K562 (cell line): ENCODE measurements around the gene GLTP. TPM values are rescaled to one million over a fixed set of nuclear protein-coding genes. Genes with fewer than 3 reads are reported as not detected.
A peak's percentile ranks its signal among the peaks of the same experiment; 100 is the strongest.

Experiments
- ATF6 ChIP-seq: sonication (generic); formaldehyde crosslinking; IDR thresholded peaks from 2 replicates; pipeline ENCODE4 v1.4.0; 2020; ENCODE audit warnings: mild to moderate bottlenecking, missing genetic modification reagents
- ELF2 ChIP-seq: fragments of 250-450 bp; sonication (Bioruptor Pico); IDR thresholded peaks from 2 replicates; pipeline ENCODE4 v1.5.0; 2021; ENCODE audit warnings: mild to moderate bottlenecking
- HDGF ChIP-seq: fragments of 450-650 bp; IDR thresholded peaks from 2 replicates; pipeline ENCODE4 v1.6.1; 2016
- MCM7 ChIP-seq, 2 experiments: fragments of 450-650 bp; IDR thresholded peaks; 2 replicates each; pipeline ENCODE4 v1.6.1; 2016 to 2018
- NFYB ChIP-seq: IDR thresholded peaks from 2 replicates; pipeline ENCODE4 v1.6.1; 2011; ENCODE audit warnings: mild to moderate bottlenecking, moderate library complexity; ENCODE audit not compliant: insufficient read length; ENCODE audit errors: extremely low read depth
- NONO ChIP-seq, 2 experiments: fragments of 200-400 bp in 1 of 2; fragments of 450-650 bp in 1 of 2; formaldehyde crosslinking in 1 of 2; IDR thresholded peaks; 2 replicates each; pipeline ENCODE4 v1.6.1; 2017; ENCODE audit warnings: low read depth in 2 of 2, mild to moderate bottlenecking in 2 of 2, moderate library complexity in 2 of 2, low read length in 1 of 2
- RCOR1 ChIP-seq, 2 experiments: IDR thresholded peaks; 2 replicates each; pipeline ENCODE4 v1.6.1; 2012; ENCODE audit warnings: low read depth in 2 of 2, low read length in 2 of 2, borderline replicate concordance in 1 of 2, improper control_type of control experiment in 1 of 2
- RFX5 ChIP-seq: IDR thresholded peaks from 2 replicates; pipeline ENCODE4 v1.6.1; 2011; ENCODE audit warnings: low read depth, mild to moderate bottlenecking, improper control_type of control experiment, low read length
- TOE1 ChIP-seq, 2 experiments: fragments of 450-650 bp in 1 of 2; sonication (generic) in 1 of 2; formaldehyde crosslinking in 1 of 2; IDR thresholded peaks; 2 replicates each; pipeline versions ENCODE4 v1.7.1 to v1.8.0; 2016 to 2022; ENCODE audit warnings: borderline replicate concordance in 2 of 2, mild to moderate bottlenecking in 2 of 2, antibody characterized with exemption in 1 of 2, inconsistent platforms in 1 of 2, low read depth in 1 of 2, missing genetic modification reagents in 1 of 2, moderate library complexity in 1 of 2
- ZBTB17 ChIP-seq: fragments of 450-650 bp; formaldehyde crosslinking; IDR thresholded peaks from 2 replicates; pipeline ENCODE4 v1.4.0; 2020; ENCODE audit warnings: mild to moderate bottlenecking
- ZFP36 ChIP-seq: fragments of 150-350 bp; IDR thresholded peaks from 2 replicates; pipeline ENCODE4 v1.6.1; 2018; ENCODE audit warnings: low read length, low read depth; ENCODE audit not compliant: partially characterized antibody
- ZNF124 ChIP-seq: sonication (generic); formaldehyde crosslinking; IDR thresholded peaks from 2 replicates; pipeline ENCODE4 v1.8.1; 2022; ENCODE audit warnings: missing genetic modification reagents
- ZNF197 ChIP-seq: fragments of 200-800 bp; sonication (Bioruptor generic); IDR thresholded peaks from 2 replicates; pipeline ENCODE4 v1.6.1; 2016; ENCODE audit warnings: low read depth, missing genetic modification characterization, missing compliant biosample characterization
- ZNF232 ChIP-seq: sonication (generic); formaldehyde crosslinking; IDR thresholded peaks from 2 replicates; pipeline ENCODE4 v1.8.0; 2022; ENCODE audit warnings: mild to moderate bottlenecking, missing genetic modification reagents
- ZNF316 ChIP-seq: fragments of 450-650 bp; IDR thresholded peaks from 2 replicates; pipeline ENCODE4 v1.6.1; 2016
- ZSCAN32 ChIP-seq: fragments of 450-650 bp; formaldehyde crosslinking; IDR thresholded peaks from 2 replicates; pipeline ENCODE4 v1.4.0; 2020; ENCODE audit warnings: mild to moderate bottlenecking, moderate library complexity
- polyA plus RNA-seq, 8 experiments: library from polyadenylated mRNA; depleted of rRNA in 4 of 8; stranded (reverse) in 5 of 8; unstranded in 3 of 8; fragments of >200 nt; fragmentation: Nextera tagmentation in 2 of 8; fragmentation: Illumina TruSeq in 1 of 8; extraction: Ambion mirVana in 2 of 8; extraction: Trizol in 1 of 8; gene quantifications; 2 replicates each; pipeline versions ENCODE4 v1.2.1 to v1.2.3, GENCODE V29; 2011 to 2014; ENCODE audit warnings: inconsistent platforms in 1 of 8, missing spikeins in 1 of 8
- total RNA-seq, 7 experiments: library from RNA; depleted of rRNA in 6 of 7; stranded (reverse); fragments of >200 nt in 6 of 7; fragmentation: Illumina TruSeq in 2 of 7; extraction: Trizol in 2 of 7; gene quantifications; 2 replicates each; pipeline versions ENCODE4 v1.2.1 to v1.2.3, GENCODE V29; 2011 to 2021; ENCODE audit warnings: low replicate concordance in 1 of 7
- TF ChIP-seq, protein P1 (sequence below): IDR thresholded peaks from 2 replicates; pipeline ENCODE4 v1.6.1; 2014; ENCODE audit warnings: antibody characterized with exemption
- TF ChIP-seq, protein P2 (sequence below): fragments of 250-450 bp; sonication (Bioruptor Pico); IDR thresholded peaks from 2 replicates; pipeline ENCODE4 v1.5.0; 2020; ENCODE audit warnings: mild to moderate bottlenecking, borderline replicate concordance
- TF ChIP-seq, protein P3 (sequence below): sonication (generic); formaldehyde crosslinking; IDR thresholded peaks from 2 replicates; pipeline ENCODE4 v1.8.1; 2023; ENCODE audit warnings: mild to moderate bottlenecking, missing genetic modification reagents
- TF ChIP-seq, protein P4 (sequence below): fragments of 450-650 bp; IDR thresholded peaks from 2 replicates; pipeline ENCODE4 v1.6.1; 2016; ENCODE audit warnings: borderline replicate concordance

Gene GLTP
- total and polyA plus RNA-seq, 9 of the 15 experiments (the other 6 are each of a cell fraction or from before 2014, with no cell fraction given): 4.4 to 8.3 (median 6.1) TPM

- no peak for TF ChIP-seq ZNF316
- TF ChIP-seq ZNF232: no peak
- TF ChIP-seq, protein P1, sequence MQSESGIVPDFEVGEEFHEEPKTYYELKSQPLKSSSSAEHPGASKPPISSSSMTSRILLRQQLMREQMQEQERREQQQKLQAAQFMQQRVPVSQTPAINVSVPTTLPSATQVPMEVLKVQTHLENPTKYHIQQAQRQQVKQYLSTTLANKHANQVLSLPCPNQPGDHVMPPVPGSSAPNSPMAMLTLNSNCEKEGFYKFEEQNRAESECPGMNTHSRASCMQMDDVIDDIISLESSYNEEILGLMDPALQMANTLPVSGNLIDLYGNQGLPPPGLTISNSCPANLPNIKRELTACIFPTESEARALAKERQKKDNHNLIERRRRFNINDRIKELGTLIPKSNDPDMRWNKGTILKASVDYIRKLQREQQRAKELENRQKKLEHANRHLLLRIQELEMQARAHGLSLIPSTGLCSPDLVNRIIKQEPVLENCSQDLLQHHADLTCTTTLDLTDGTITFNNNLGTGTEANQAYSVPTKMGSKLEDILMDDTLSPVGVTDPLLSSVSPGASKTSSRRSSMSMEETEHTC: no peak
- no peak for TF ChIP-seq ELF2
- TF ChIP-seq NFYB: no peak
- TF ChIP-seq MCM7 (IDR thresholded peaks at IDR 0.05): no peak
- TF ChIP-seq RFX5: no peak
- no peak for TF ChIP-seq HDGF
- no peak for TF ChIP-seq ZNF197 (CRISPR knock-in tag)
- TF ChIP-seq NONO (IDR thresholded peaks at IDR 0.05; ENCODE audit: low read depth in 2 of 2, low read length in 1 of 2): no peak
- TF ChIP-seq, protein P2, sequence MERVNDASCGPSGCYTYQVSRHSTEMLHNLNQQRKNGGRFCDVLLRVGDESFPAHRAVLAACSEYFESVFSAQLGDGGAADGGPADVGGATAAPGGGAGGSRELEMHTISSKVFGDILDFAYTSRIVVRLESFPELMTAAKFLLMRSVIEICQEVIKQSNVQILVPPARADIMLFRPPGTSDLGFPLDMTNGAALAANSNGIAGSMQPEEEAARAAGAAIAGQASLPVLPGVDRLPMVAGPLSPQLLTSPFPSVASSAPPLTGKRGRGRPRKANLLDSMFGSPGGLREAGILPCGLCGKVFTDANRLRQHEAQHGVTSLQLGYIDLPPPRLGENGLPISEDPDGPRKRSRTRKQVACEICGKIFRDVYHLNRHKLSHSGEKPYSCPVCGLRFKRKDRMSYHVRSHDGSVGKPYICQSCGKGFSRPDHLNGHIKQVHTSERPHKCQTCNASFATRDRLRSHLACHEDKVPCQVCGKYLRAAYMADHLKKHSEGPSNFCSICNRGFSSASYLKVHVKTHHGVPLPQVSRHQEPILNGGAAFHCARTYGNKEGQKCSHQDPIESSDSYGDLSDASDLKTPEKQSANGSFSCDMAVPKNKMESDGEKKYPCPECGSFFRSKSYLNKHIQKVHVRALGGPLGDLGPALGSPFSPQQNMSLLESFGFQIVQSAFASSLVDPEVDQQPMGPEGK (CRISPR knock-in tag): no peak
- TF ChIP-seq, protein P3, sequence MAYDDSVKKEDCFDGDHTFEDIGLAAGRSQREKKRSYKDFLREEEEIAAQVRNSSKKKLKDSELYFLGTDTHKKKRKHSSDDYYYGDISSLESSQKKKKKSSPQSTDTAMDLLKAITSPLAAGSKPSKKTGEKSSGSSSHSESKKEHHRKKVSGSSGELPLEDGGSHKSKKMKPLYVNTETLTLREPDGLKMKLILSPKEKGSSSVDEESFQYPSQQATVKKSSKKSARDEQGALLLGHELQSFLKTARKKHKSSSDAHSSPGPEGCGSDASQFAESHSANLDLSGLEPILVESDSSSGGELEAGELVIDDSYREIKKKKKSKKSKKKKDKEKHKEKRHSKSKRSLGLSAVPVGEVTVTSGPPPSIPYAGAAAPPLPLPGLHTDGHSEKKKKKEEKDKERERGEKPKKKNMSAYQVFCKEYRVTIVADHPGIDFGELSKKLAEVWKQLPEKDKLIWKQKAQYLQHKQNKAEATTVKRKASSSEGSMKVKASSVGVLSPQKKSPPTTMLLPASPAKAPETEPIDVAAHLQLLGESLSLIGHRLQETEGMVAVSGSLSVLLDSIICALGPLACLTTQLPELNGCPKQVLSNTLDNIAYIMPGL (CRISPR knock-in tag): no peak
- TF ChIP-seq ZNF124: no peak
- TF ChIP-seq ZBTB17 (CRISPR knock-in tag): no peak
- peak; percentile 70 for TF ChIP-seq ZFP36
- TF ChIP-seq, protein P4, sequence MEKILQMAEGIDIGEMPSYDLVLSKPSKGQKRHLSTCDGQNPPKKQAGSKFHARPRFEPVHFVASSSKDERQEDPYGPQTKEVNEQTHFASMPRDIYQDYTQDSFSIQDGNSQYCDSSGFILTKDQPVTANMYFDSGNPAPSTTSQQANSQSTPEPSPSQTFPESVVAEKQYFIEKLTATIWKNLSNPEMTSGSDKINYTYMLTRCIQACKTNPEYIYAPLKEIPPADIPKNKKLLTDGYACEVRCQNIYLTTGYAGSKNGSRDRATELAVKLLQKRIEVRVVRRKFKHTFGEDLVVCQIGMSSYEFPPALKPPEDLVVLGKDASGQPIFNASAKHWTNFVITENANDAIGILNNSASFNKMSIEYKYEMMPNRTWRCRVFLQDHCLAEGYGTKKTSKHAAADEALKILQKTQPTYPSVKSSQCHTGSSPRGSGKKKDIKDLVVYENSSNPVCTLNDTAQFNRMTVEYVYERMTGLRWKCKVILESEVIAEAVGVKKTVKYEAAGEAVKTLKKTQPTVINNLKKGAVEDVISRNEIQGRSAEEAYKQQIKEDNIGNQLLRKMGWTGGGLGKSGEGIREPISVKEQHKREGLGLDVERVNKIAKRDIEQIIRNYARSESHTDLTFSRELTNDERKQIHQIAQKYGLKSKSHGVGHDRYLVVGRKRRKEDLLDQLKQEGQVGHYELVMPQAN: no peak
- no peak for TF ChIP-seq TOE1 (IDR thresholded peaks at IDR 0.05; ENCODE audit: borderline replicate concordance)
- TF ChIP-seq TOE1 (CRISPR knock-in tag; IDR thresholded peaks at IDR 0.05; ENCODE audit: borderline replicate concordance, low read depth): no peak
- peak in 1 of 2 experiments; percentile 45; a peak in 1 of 4 replicates for TF ChIP-seq RCOR1 (IDR thresholded peaks at IDR 0.05; ENCODE audit: borderline replicate concordance in 1 of 2, low read depth in 2 of 2, low read length in 2 of 2)
- no peak for TF ChIP-seq ZSCAN32 (CRISPR knock-in tag)
- TF ChIP-seq ATF6 (CRISPR knock-in tag): no peak
Measured at GRCh38 chr12:109896188-109896587, 15.8 kb upstream of the GLTP start (continued).
